Measurements from ENCODE around the gene CYP4Z1. TPM values are rescaled to one million over a fixed set of nuclear protein-coding genes. Genes with fewer than 3 reads are reported as not detected.
"Not testable (repeated sequence)": the region's sequence is repeated elsewhere in the genome, so short reads cannot be mapped to it uniquely, and the experiment has no call there.

The CYP4Z1 gene
- polyA plus RNA-seq, 1 experiment: not detected

- DNase-seq (ENCODE audit: low read depth, low spot score); H3K9me3 ChIP-seq (ENCODE audit: control insufficient read depth, insufficient read depth, low read length); CTCF ChIA-PET; H3K27me3 ChIP-seq (ENCODE audit: control insufficient read depth, insufficient read depth, low read length); POLR2A ChIA-PET; H3K4me3 ChIP-seq (ENCODE audit: low read depth, low read length); H3K27ac ChIP-seq (ENCODE audit: low read depth, low read length): not testable (repeated sequence)
Measured at GRCh38 chr1:47157957-47158356, 90.9 kb downstream of the CYP4Z1 start.

- H3K27ac ChIP-seq (ENCODE audit: low read depth, low read length): no peak overlapping the region
- ChIA-PET CTCF (no interaction called here), POLR2A (no interaction called here)
- no peaks in the 10 kb centered on the region for H3K9me3 ChIP-seq (ENCODE audit: control insufficient read depth, insufficient read depth, low read length)
- DNase-seq (ENCODE audit: low read depth, low spot score): no peak
- no peak for TF ChIP-seq CTCF (IDR thresholded peaks at IDR 0.05; ENCODE audit: low read depth, low read length)
- peaks cover 2% of the 10 kb centered on the region for H3K27me3 ChIP-seq (ENCODE audit: control insufficient read depth, insufficient read depth, low read length)
- H3K4me3 ChIP-seq (ENCODE audit: low read depth, low read length): no peak overlapping the region
Measured at GRCh38 chr1:47160716-47161115, 93.7 kb downstream of the CYP4Z1 start.

GRCh38 chr1:47161298-47162040 is 94.4 kb downstream of the CYP4Z1 start:
- POLR2A ChIA-PET: no interaction called here

GRCh38 chr1:47164552-47164951 is 97.5 kb downstream of the CYP4Z1 start:
- no peak for TF ChIP-seq CTCF (IDR thresholded peaks at IDR 0.05; ENCODE audit: low read depth, low read length)
- no peak for DNase-seq (ENCODE audit: low read depth, low spot score)
- ChIA-PET POLR2A (interaction anchor here (0.7 kb wide), 1 partner anchor 401 kb away, joined by 10 read pairs; no protein-coding TSS in a partner anchor), CTCF (interaction anchor here (0.7 kb wide), 1 partner anchor 98 kb away, joined by 3 read pairs; no protein-coding TSS in a partner anchor)
- no peak overlapping the region for H3K4me3 ChIP-seq (ENCODE audit: low read depth, low read length)
- H3K27ac ChIP-seq (ENCODE audit: low read depth, low read length): no peak overlapping the region
- peaks cover 2% of the 10 kb centered on the region for H3K27me3 ChIP-seq (ENCODE audit: control insufficient read depth, insufficient read depth, low read length)
- no peaks in the 10 kb centered on the region for H3K9me3 ChIP-seq (ENCODE audit: control insufficient read depth, insufficient read depth, low read length)

More at GRCh38 chr1:47161298-47162040, 94.4 kb downstream of the CYP4Z1 start:
- Histone ChIP-seq H3K27me3 (ENCODE audit: control insufficient read depth, insufficient read depth, low read length) (peaks cover 2% of the 10 kb centered on the region), H3K9me3 (ENCODE audit: control insufficient read depth, insufficient read depth, low read length) (no peaks in the 10 kb centered on the region), H3K4me3 (ENCODE audit: low read depth, low read length) (no peak overlapping the region), H3K27ac (ENCODE audit: low read depth, low read length) (no peak overlapping the region)
- no peak for TF ChIP-seq CTCF (IDR thresholded peaks at IDR 0.05; ENCODE audit: low read depth, low read length)
- DNase-seq (ENCODE audit: low read depth, low spot score): no peak
- CTCF ChIA-PET: no interaction called here

Other genes with a start within 250 kb of the CYP4Z1 start
- gene CYP4A11, start 125.8 kb upstream of the CYP4Z1 start, polyA plus RNA-seq (2011; rRNA removed): not detected in 2 replicates
- not detected in 2 replicates for gene CYP4X1, start 43.6 kb upstream of the CYP4Z1 start, polyA plus RNA-seq (2011; rRNA removed)
- gene CYP4A22, start 70.2 kb downstream of the CYP4Z1 start, polyA plus RNA-seq (2011; rRNA removed): not detected in 2 replicates
- not detected in 2 replicates for gene PDZK1IP1, start 122.8 kb downstream of the CYP4Z1 start, polyA plus RNA-seq (2011; rRNA removed)
- not detected in 2 replicates for gene TAL1, start 165.0 kb downstream of the CYP4Z1 start, polyA plus RNA-seq (2011; rRNA removed)
- gene STIL, start 246.9 kb downstream of the CYP4Z1 start, polyA plus RNA-seq (2011; rRNA removed): 3.5 and 6.4 TPM in 2 replicates